Brain pericyte (primary cell): ENCODE results near the gene MCTP1.
"Not testable (repeated sequence)": the region's sequence is repeated elsewhere in the genome, so short reads cannot be mapped to it uniquely, and the experiment has no call there.

ENCODE experiments used
- DNase-seq: peaks from one replicate; pipeline ENCODE4 v3.0.0-alpha.2; 2012; ENCODE audit warnings: low read depth, low spot score

The MCTP1 gene

GRCh38 chr5:94969174-94969573 lies 315.7 kb downstream of the MCTP1 start:
- DNase-seq, result peak; percentile 8

- peak; percentile 50 for DNase-seq
Observed at GRCh38 chr5:94968507-94969095, 316.3 kb downstream of the MCTP1 start.

- DNase-seq, result no peak
Observed at GRCh38 chr5:94967525-94967924, 317.4 kb downstream of the MCTP1 start.

GRCh38 chr5:94959279-94959678 lies 325.6 kb downstream of the MCTP1 start:
- not testable (repeated sequence) for DNase-seq

GRCh38 chr5:94945656-94946055 lies 339.2 kb downstream of the MCTP1 start:
- no peak for DNase-seq

GRCh38 chr5:94944160-94944559 lies 340.7 kb downstream of the MCTP1 start:
- DNase-seq, result no peak

- DNase-seq, result no peak
Observed at GRCh38 chr5:94941122-94941755, 343.7 kb downstream of the MCTP1 start.

- DNase-seq, result no peak
Observed at GRCh38 chr5:94932259-94932658, 352.6 kb downstream of the MCTP1 start.

GRCh38 chr5:94928891-94929290 lies 356.0 kb downstream of the MCTP1 start:
- DNase-seq, result no peak

GRCh38 chr5:94920570-94920969 lies 364.3 kb downstream of the MCTP1 start:
- DNase-seq, result no peak

- DNase-seq, result no peak
Observed at GRCh38 chr5:94916619-94917018, 368.3 kb downstream of the MCTP1 start.

- DNase-seq, result no peak
Observed at GRCh38 chr5:94911276-94911675, 373.6 kb downstream of the MCTP1 start.

- DNase-seq, result no peak
Observed at GRCh38 chr5:94910721-94911120, 374.2 kb downstream of the MCTP1 start.

- no peak for DNase-seq
Observed at GRCh38 chr5:94908889-94909480, 375.9 kb downstream of the MCTP1 start.

GRCh38 chr5:94906750-94907149 lies 378.1 kb downstream of the MCTP1 start:
- DNase-seq, result no peak

- DNase-seq, result no peak
Observed at GRCh38 chr5:94903726-94904125, 381.2 kb downstream of the MCTP1 start.

GRCh38 chr5:94901191-94901979 lies 383.5 kb downstream of the MCTP1 start:
- DNase-seq, result no peak

- no peak for DNase-seq
Observed at GRCh38 chr5:94900006-94900505, 384.8 kb downstream of the MCTP1 start.

GRCh38 chr5:94893412-94894135 lies 391.3 kb downstream of the MCTP1 start:
- DNase-seq, result no peak

- DNase-seq, result no peak
Observed at GRCh38 chr5:94891972-94892371, 392.9 kb downstream of the MCTP1 start.

GRCh38 chr5:94891565-94891964 lies 393.3 kb downstream of the MCTP1 start:
- DNase-seq, result no peak

- DNase-seq, result no peak
Observed at GRCh38 chr5:94890907-94891306, 394.0 kb downstream of the MCTP1 start.
